K562 (cell line): ENCODE results near the gene TP53I13. TPM values are rescaled to one million over a fixed set of nuclear protein-coding genes. Genes with fewer than 3 reads are reported as not detected.

Source experiments
- ASH1L ChIP-seq: fragments of 450-650 bp; IDR thresholded peaks from 2 replicates; pipeline ENCODE4 v1.6.1; 2018; ENCODE audit warnings: borderline replicate concordance, mild to moderate bottlenecking, low read depth; ENCODE audit not compliant: partially characterized antibody
- BRCA1 ChIP-seq, 2 experiments: fragments of 450-650 bp in 1 of 2; sonication (generic) in 1 of 2; formaldehyde crosslinking in 1 of 2; IDR thresholded peaks; 2 replicates each; pipeline versions ENCODE4 v1.5.0 to v1.6.1; 2017 to 2020; ENCODE audit warnings: mild to moderate bottlenecking in 1 of 2, missing genetic modification reagents in 1 of 2
- CREM ChIP-seq: IDR thresholded peaks from 2 replicates; pipeline ENCODE4 v1.6.1; 2014; ENCODE audit warnings: antibody characterized with exemption, low read depth
- ETS2 ChIP-seq: IDR thresholded peaks from 2 replicates; pipeline ENCODE4 v1.6.1; 2016; ENCODE audit warnings: borderline replicate concordance, missing genetic modification characterization, mild to moderate bottlenecking, moderate library complexity, missing compliant biosample characterization; ENCODE audit not compliant: poor library complexity, severe bottlenecking
- HCFC1 ChIP-seq: IDR thresholded peaks from 2 replicates; pipeline ENCODE4 v1.6.1; 2012; ENCODE audit warnings: low read depth, low read length, improper control_type of control experiment
- HDAC6 ChIP-seq: IDR thresholded peaks from 2 replicates; pipeline ENCODE4 v1.6.1; 2012; ENCODE audit warnings: low read depth, mild to moderate bottlenecking, control low read depth, inconsistent platforms, low read length, moderate library complexity
- HNRNPLL ChIP-seq: fragments of 200-400 bp; formaldehyde crosslinking; IDR thresholded peaks from 2 replicates; pipeline ENCODE4 v1.6.1; 2017; ENCODE audit warnings: low read length, low read depth, mild to moderate bottlenecking; ENCODE audit not compliant: poor library complexity, severe bottlenecking
- MCM2 ChIP-seq: fragments of 450-650 bp; IDR thresholded peaks from 2 replicates; pipeline ENCODE4 v1.6.1; 2017; ENCODE audit warnings: low read depth, mild to moderate bottlenecking
- MCM5 ChIP-seq: fragments of 450-650 bp; IDR thresholded peaks from 2 replicates; pipeline ENCODE4 v1.6.1; 2016; ENCODE audit warnings: low read depth
- NFE2 ChIP-seq: IDR thresholded peaks from 2 replicates; pipeline ENCODE4 v1.6.1; 2014; ENCODE audit warnings: antibody characterized with exemption, low read depth
- NR1H2 ChIP-seq: sonication (generic); formaldehyde crosslinking; IDR thresholded peaks from 2 replicates; pipeline ENCODE4 v1.4.0; 2020; ENCODE audit warnings: mild to moderate bottlenecking, missing genetic modification reagents
- NR2C2 ChIP-seq, 2 experiments: fragments of 200-800 bp in 1 of 2; sonication (Bioruptor generic) in 1 of 2; sonication (generic) in 1 of 2; formaldehyde crosslinking in 1 of 2; IDR thresholded peaks; 2 replicates each; pipeline versions ENCODE4 v1.6.1 to v1.8.0; 2016 to 2022; ENCODE audit warnings: mild to moderate bottlenecking in 1 of 2, missing compliant biosample characterization in 1 of 2, missing genetic modification characterization in 1 of 2, missing genetic modification reagents in 1 of 2
- SRSF7 ChIP-seq: fragments of 200-400 bp; formaldehyde crosslinking; optimal IDR thresholded peaks from 2 replicates; pipeline ENCODE3; 2017; ENCODE audit warnings: mild to moderate bottlenecking, low read depth, low read length
- TBP ChIP-seq: optimal IDR thresholded peaks from 2 replicates; pipeline ENCODE3; 2011; ENCODE audit warnings: low read depth, low read length, improper control_type of control experiment
- TCF7 ChIP-seq: sonication (generic); IDR thresholded peaks from 2 replicates; pipeline ENCODE4 v1.6.1; 2016; ENCODE audit warnings: antibody characterized with exemption, borderline replicate concordance
- ZBTB17 ChIP-seq: fragments of 450-650 bp; formaldehyde crosslinking; IDR thresholded peaks from 2 replicates; pipeline ENCODE4 v1.4.0; 2020; ENCODE audit warnings: mild to moderate bottlenecking
- ZNF324 ChIP-seq: fragments of 250-450 bp; sonication (Bioruptor Pico); IDR thresholded peaks from 2 replicates; pipeline ENCODE4 v1.4.0; 2020; ENCODE audit warnings: mild to moderate bottlenecking
- ZNF766 ChIP-seq: fragments of 200-800 bp; sonication (Bioruptor generic); conservative IDR thresholded peaks from 2 replicates; pipeline ENCODE4 v1.6.1; 2016; ENCODE audit warnings: missing genetic modification characterization, missing compliant biosample characterization
- polyA plus RNA-seq, 8 experiments: library from polyadenylated mRNA; depleted of rRNA in 4 of 8; stranded (reverse) in 5 of 8; unstranded in 3 of 8; fragments of >200 nt; fragmentation: Nextera tagmentation in 2 of 8; fragmentation: Illumina TruSeq in 1 of 8; extraction: Ambion mirVana in 2 of 8; extraction: Trizol in 1 of 8; gene quantifications; 2 replicates each; pipeline versions ENCODE4 v1.2.1 to v1.2.3, GENCODE V29; 2011 to 2014; ENCODE audit warnings: inconsistent platforms in 1 of 8, missing spikeins in 1 of 8
- total RNA-seq, 7 experiments: library from RNA; depleted of rRNA in 6 of 7; stranded (reverse); fragments of >200 nt in 6 of 7; fragmentation: Illumina TruSeq in 2 of 7; extraction: Trizol in 2 of 7; gene quantifications; 2 replicates each; pipeline versions ENCODE4 v1.2.1 to v1.2.3, GENCODE V29; 2011 to 2021; ENCODE audit warnings: low replicate concordance in 1 of 7
- TF ChIP-seq, protein P1 (sequence below): sonication (generic); formaldehyde crosslinking; IDR thresholded peaks from 2 replicates; pipeline ENCODE4 v1.8.0; 2023; ENCODE audit warnings: missing genetic modification reagents, mild to moderate bottlenecking, borderline replicate concordance
- TF ChIP-seq, protein P2 (sequence below): sonication (generic); formaldehyde crosslinking; IDR thresholded peaks from 2 replicates; pipeline ENCODE4 v1.8.1; 2022; ENCODE audit warnings: missing genetic modification reagents
- TF ChIP-seq, protein P3 (sequence below): sonication (generic); IDR thresholded peaks from 2 replicates; pipeline ENCODE4 v1.6.1; 2016

Gene TP53I13
- total and polyA plus RNA-seq, 9 of the 15 experiments (the other 6 are each of a cell fraction or from before 2014, with no cell fraction given): 0.08 to 28.3 (median 9.1) TPM

DNA sequence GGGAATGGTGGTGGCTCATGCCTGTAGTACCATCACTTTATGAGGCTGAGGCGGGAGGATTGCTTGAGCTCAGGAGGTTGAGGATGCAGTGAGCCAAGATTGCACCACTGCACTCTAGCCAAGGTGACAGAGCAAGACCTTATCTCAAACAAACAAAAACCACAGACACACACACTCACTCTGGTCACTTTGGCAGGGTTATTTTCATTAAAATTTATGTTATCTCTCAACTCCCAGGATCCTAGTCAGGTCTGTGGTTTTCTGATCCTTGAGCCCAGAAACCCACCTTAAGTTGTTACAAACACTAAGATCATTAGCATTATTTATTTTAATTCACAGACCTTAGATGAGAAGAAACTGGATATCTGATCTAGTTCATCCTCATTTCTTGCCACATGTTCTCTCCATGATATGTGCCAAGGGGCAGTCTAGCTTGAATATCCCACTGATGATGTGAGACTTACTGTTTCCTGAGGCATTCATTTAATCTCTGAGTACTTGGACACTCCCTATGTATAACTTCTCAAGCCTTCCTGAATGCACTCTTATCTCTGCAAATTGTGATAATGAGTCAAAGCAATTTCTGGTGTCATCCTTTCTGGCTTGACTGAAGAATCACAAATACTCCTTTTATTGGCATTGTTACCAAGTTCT, 11.3 kb upstream of the TP53I13 start (continued):
- TF ChIP-seq, protein P1, sequence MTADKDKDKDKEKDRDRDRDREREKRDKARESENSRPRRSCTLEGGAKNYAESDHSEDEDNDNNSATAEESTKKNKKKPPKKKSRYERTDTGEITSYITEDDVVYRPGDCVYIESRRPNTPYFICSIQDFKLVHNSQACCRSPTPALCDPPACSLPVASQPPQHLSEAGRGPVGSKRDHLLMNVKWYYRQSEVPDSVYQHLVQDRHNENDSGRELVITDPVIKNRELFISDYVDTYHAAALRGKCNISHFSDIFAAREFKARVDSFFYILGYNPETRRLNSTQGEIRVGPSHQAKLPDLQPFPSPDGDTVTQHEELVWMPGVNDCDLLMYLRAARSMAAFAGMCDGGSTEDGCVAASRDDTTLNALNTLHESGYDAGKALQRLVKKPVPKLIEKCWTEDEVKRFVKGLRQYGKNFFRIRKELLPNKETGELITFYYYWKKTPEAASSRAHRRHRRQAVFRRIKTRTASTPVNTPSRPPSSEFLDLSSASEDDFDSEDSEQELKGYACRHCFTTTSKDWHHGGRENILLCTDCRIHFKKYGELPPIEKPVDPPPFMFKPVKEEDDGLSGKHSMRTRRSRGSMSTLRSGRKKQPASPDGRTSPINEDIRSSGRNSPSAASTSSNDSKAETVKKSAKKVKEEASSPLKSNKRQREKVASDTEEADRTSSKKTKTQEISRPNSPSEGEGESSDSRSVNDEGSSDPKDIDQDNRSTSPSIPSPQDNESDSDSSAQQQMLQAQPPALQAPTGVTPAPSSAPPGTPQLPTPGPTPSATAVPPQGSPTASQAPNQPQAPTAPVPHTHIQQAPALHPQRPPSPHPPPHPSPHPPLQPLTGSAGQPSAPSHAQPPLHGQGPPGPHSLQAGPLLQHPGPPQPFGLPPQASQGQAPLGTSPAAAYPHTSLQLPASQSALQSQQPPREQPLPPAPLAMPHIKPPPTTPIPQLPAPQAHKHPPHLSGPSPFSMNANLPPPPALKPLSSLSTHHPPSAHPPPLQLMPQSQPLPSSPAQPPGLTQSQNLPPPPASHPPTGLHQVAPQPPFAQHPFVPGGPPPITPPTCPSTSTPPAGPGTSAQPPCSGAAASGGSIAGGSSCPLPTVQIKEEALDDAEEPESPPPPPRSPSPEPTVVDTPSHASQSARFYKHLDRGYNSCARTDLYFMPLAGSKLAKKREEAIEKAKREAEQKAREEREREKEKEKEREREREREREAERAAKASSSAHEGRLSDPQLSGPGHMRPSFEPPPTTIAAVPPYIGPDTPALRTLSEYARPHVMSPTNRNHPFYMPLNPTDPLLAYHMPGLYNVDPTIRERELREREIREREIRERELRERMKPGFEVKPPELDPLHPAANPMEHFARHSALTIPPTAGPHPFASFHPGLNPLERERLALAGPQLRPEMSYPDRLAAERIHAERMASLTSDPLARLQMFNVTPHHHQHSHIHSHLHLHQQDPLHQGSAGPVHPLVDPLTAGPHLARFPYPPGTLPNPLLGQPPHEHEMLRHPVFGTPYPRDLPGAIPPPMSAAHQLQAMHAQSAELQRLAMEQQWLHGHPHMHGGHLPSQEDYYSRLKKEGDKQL: no peak
- TF ChIP-seq NR2C2 (CRISPR knock-in tag; IDR thresholded peaks at IDR 0.05): no peak
- TF ChIP-seq NR2C2 (tag; IDR thresholded peaks at IDR 0.05): no peak
- TF ChIP-seq MCM2: no peak
- no peak for TF ChIP-seq ASH1L
- peak; percentile 92 for TF ChIP-seq NFE2
- TF ChIP-seq HDAC6: no peak
- 0 out of 2 replicates have a peak, but pooled peaks have one; percentile 64 for TF ChIP-seq ZNF766 (CRISPR knock-in tag)
- no peak for TF ChIP-seq MCM5
- no peak for TF ChIP-seq BRCA1 (IDR thresholded peaks at IDR 0.05)
- TF ChIP-seq BRCA1 (CRISPR knock-in tag; IDR thresholded peaks at IDR 0.05): no peak
- no peak for TF ChIP-seq NR1H2 (CRISPR knock-in tag)
- no peak for TF ChIP-seq HNRNPLL
- no peak for TF ChIP-seq ZBTB17
- no peak for TF ChIP-seq TBP
- no peak for TF ChIP-seq ETS2 (tag)
- peak; percentile 37; the same call in 1 of the 2 replicates for TF ChIP-seq CREM
- TF ChIP-seq TCF7: no peak
- TF ChIP-seq ZNF324 (CRISPR knock-in tag): no peak
- TF ChIP-seq, protein P2, sequence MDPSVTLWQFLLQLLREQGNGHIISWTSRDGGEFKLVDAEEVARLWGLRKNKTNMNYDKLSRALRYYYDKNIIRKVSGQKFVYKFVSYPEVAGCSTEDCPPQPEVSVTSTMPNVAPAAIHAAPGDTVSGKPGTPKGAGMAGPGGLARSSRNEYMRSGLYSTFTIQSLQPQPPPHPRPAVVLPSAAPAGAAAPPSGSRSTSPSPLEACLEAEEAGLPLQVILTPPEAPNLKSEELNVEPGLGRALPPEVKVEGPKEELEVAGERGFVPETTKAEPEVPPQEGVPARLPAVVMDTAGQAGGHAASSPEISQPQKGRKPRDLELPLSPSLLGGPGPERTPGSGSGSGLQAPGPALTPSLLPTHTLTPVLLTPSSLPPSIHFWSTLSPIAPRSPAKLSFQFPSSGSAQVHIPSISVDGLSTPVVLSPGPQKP (CRISPR knock-in tag): no peak
- TF ChIP-seq, protein P3, sequence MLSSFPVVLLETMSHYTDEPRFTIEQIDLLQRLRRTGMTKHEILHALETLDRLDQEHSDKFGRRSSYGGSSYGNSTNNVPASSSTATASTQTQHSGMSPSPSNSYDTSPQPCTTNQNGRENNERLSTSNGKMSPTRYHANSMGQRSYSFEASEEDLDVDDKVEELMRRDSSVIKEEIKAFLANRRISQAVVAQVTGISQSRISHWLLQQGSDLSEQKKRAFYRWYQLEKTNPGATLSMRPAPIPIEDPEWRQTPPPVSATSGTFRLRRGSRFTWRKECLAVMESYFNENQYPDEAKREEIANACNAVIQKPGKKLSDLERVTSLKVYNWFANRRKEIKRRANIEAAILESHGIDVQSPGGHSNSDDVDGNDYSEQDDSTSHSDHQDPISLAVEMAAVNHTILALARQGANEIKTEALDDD: 0 out of 2 replicates have a peak, but pooled peaks have one; percentile 3
- TF ChIP-seq SRSF7: no peak
- TF ChIP-seq HCFC1: no peak
